GM21786 (cell line): Measurements from ENCODE around the gene MAP3K21.
A peak's percentile ranks its signal among the peaks of the same experiment; 100 is the strongest.

Experiments used
- ATAC-seq: cut with Tn5 transposase; IDR thresholded peaks from one replicate; pipeline ENCODE4 v1.9.1; 2021; ENCODE audit not compliant: unreplicated experiment

Gene MAP3K21

DNA sequence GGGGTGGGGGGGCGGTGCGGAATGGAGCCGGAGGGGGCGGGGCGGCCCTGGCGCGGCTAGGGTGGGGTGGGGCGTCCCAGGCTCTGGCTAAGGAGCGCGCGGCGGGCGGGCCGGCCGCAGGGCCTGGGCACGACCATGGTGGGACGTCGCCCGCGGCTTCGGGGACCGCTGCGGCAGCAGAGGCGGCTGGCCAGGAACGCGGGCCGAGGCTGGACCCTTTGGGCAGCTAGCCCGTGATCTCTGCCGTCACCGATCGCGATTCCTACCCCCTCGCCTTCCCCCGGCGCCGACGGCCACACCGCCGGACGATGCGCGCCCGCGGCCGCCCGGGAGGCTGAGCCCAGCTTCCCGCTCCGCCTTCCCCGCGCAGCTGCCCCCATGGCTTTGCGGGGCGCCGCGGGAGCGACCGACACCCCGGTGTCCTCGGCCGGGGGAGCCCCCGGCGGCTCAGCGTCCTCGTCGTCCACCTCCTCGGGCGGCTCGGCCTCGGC lies at the start of gene MAP3K21:
Gene MAP3K21, plus strand, starts transcription at position 74 of the 491 bp plus-strand sequence. Its CDS starts 305 bp downstream, at position 379.
- peak; percentile 36 for ATAC-seq

DNA sequence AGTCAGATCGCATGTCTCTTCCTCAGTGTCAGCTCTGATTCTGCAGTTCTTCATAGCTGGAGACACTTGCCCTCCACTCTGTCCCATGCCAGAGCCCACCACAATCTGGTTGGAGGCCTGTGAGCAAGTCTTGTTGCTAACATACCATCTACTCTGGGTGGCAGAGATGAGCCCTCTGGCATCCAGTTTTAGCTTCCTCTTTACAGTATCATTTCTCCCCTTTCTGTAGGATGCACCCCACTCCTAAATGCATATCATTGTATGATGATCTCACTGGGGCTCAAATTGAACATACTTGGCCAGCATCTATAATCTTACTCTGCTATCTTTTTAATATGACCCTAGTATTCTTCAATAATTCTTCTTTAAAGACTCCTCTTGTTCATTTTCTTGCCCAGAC lies 48.9 kb upstream of the MAP3K21 start:
- no peak for ATAC-seq

GRCh38 chr1:233279971-233280370 lies 47.6 kb upstream of the MAP3K21 start:
- no peak for ATAC-seq

- peak; percentile 95 for ATAC-seq
These were observed 45.6 kb upstream of the MAP3K21 start for GRCh38 chr1:233281711-233282581.

- no peak for ATAC-seq
These were observed 45.0 kb upstream of the MAP3K21 start for GRCh38 chr1:233282582-233282886.

GRCh38 chr1:233289676-233290075 lies 37.8 kb upstream of the MAP3K21 start:
- no peak for ATAC-seq

GRCh38 chr1:233290396-233291034 lies 37.0 kb upstream of the MAP3K21 start:
- no peak for ATAC-seq

DNA sequence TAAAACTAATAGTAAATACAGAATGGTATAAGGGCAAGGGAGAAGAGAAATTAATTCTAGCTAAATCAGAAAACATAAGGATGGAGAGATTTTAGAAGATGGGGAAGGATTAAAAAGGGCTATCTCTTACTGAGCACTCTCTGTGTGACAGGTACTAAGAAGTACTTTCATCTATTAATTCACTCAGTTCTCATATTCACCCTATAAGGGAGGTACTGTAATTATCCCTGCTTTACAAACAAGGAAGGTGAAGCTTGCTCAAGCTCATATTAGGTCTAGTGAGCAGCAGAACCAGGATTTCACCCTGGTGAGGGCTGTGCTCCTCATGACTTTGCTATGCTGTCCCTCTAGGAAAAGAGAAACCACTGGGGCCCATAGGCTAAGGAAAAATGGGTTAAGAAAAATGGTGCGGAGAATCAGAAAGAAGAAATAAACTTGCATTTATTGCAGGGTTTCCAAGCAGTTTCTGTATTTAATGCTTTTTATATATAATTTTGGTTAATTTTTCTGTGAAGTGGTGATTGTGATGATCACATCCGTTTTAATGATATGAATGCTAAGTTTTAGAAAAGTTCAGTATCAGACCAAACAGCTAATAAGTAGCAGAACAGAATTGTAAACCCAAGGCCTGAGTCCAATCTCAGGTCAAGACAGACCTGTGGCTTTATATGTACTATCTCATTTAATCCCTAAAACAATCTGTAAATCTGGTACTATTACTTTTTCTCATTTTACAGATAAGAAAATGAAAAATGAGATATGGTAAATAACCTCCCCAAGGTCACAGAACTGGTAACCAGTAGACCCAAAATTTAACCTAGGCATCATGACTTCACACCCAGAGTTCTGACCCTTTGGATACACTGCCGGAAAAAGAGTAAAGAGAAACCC lies 33.7 kb upstream of the MAP3K21 start:
- ATAC-seq = no peak

- peak; percentile 43 for ATAC-seq
These were observed 32.6 kb upstream of the MAP3K21 start for GRCh38 chr1:233294913-233295236.

- ATAC-seq = peak; percentile 90
These were observed 32.1 kb upstream of the MAP3K21 start, which contains the start of gene PCNX2 for GRCh38 chr1:233295237-233295974. TSS of gene PCNX2 (minus strand) at chr1:233295725. CDS start at chr1:233295478, 247 bp downstream.

- no peak for ATAC-seq
These were observed 31.6 kb upstream of the MAP3K21 start for GRCh38 chr1:233295975-233296322.

- ATAC-seq = no peak
These were observed 28.1 kb upstream of the MAP3K21 start for GRCh38 chr1:233299450-233299849.

DNA sequence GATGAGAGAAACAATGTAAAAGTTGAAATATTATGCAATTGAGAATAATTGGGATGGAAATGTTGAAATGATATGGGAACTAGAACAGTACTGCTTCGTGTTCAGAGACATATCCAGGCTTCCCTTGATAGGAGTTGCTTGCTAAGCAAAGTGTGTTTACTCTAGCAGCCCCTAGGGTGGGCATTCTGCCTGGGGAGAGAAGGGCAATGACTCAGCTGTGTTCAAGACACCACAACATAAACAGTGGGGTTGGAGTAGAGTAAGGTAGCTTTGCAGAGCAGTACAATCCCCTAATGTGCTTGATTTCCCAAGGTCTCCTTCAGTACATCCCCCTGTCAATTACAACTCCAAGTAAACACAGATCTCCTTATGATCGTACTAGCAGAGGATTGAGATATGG lies 27.2 kb upstream of the MAP3K21 start:
- ATAC-seq = no peak

- peak; percentile 43 for ATAC-seq
These were observed 22.9 kb upstream of the MAP3K21 start for GRCh38 chr1:233304489-233305102.

GRCh38 chr1:233313434-233314155 lies 13.9 kb upstream of the MAP3K21 start:
- no peak for ATAC-seq

DNA sequence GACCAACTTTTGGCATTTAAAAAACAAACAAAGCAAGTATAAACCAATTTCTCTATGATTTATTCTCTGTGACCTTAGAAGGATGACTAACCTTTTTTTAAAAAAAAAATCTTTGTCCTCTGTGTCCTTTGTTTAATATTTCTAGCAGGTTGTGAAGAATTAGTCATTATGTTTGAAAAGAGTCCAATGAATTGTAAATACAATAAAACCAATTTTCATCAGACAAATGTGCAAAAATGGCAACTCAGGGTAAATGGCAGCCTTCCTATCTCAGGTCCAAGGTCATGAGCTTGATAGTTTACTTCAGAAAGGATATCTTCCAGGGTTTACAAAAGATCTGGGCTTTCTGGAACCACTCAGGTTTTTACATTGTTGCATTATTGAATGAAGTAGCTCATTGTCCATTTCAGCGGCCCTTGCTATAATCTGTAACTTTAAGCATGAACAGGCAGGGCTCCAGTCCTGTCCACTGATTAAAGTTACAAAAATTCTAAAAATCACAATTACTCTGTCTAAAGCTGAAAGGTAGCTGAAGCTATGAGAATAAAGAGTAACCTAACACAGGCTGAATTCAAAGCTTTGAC lies 11.7 kb upstream of the MAP3K21 start:
- ATAC-seq = no peak

DNA sequence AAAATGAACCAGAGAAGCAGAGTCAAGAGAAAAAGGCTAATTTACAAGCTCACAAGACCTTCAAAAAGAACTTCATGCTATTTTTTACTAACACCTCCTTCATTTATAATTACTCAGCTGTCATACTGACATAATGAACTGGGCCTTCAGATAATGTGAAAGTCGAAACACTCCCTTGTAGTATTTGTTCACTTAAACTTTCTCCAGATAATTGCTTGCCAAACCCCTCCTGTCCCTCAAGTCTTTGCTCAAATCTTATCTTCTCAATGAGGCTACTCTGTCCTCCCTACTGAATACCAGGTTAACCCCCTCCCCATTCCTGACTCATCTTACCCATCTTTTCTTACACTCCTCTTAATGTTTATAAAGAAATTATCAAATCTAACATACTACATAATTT lies 11.1 kb upstream of the MAP3K21 start:
- no peak for ATAC-seq

GRCh38 chr1:233319272-233319671 lies 8.3 kb upstream of the MAP3K21 start:
- ATAC-seq = no peak

- ATAC-seq = no peak
These were observed 7.5 kb upstream of the MAP3K21 start for GRCh38 chr1:233320023-233320422.
